ENCODE measurements around the gene NUSAP1.

- TF ChIP-seq ZNF565 (CRISPR knock-in tag; conservative IDR thresholded peaks at IDR 0.05; ENCODE audit: low read depth) (no peak), ZNF70 (CRISPR knock-in tag; IDR thresholded peaks at IDR 0.05) (no peak)
Measured at GRCh38 chr15:41401904-41402267, 69.2 kb downstream of the NUSAP1 start.

Data from SK-N-SH treated with all-trans-retinoic acid at 6 μM for 48 hours (cell line).